Prostate gland (tissue), 2 donors: Measurements from ENCODE around the gene SIRT5. TPM values are rescaled to one million over a fixed set of nuclear protein-coding genes. Genes with fewer than 3 reads are reported as not detected.

Source experiments
- DNase-seq: peaks from one replicate; pipeline ENCODE4 v3.0.0-alpha.2; 2019; ENCODE audit warnings: low spot score
- H3K27ac ChIP-seq, 2 donors: fragments of 200-600 bp; sonication (generic); 2 replicates each; pipeline ENCODE4 v1.5.1; 2017 to 2019
- H3K27me3 ChIP-seq: fragments of 200-600 bp; sonication (generic); replicated peaks from 2 replicates; pipeline ENCODE4 v1.5.1; 2019; ENCODE audit not compliant: insufficient read depth
- H3K36me3 ChIP-seq, 2 donors: fragments of 200-600 bp; sonication (generic); 1 replicate in 1 of 2; 2 replicates in 1 of 2; pipeline versions ENCODE4 v1.5.1 to v1.8.1; 2017 to 2019
- H3K4me1 ChIP-seq: fragments of 200-600 bp; sonication (generic); replicated peaks from 2 replicates; pipeline ENCODE4 v1.5.1; 2019
- H3K4me3 ChIP-seq, 2 donors: fragments of 200-600 bp; sonication (generic); 2 replicates each; pipeline ENCODE4 v1.5.1; 2017 to 2019
- H3K9me3 ChIP-seq: fragments of 200-600 bp; sonication (generic); 2 replicates; pipeline ENCODE4 v1.5.1; 2017
- POLR2A ChIP-seq: fragments of 450-650 bp; IDR thresholded peaks from one replicate; pipeline ENCODE4 v1.6.1; 2016; ENCODE audit warnings: antibody characterized with exemption, mild to moderate bottlenecking
- POLR2AphosphoS5 ChIP-seq: sonication (generic); formaldehyde crosslinking; IDR thresholded peaks from one replicate; pipeline ENCODE4 v1.6.1; 2017; ENCODE audit warnings: antibody characterized with exemption
- WGBS: methylation state at CpG from one replicate; pipeline ENCODE4 v1.1.5; 2018; 5-methylcytosine and 5-hydroxymethylcytosine counted together
- intact Hi-C: fragments of 100-400 bp; cut with DNase I; formaldehyde crosslinking; loops from one replicate; pipeline ENCODE4 v1.14.2; 2022
- total RNA-seq, 2 donors: library from RNA; depleted of rRNA; stranded (reverse); fragments of >200 nt; gene quantifications; one replicate each; pipeline ENCODE4 v1.1.0, GENCODE V29; 2016
- TF ChIP-seq, protein P1 (sequence below), 4 experiments: fragments of 200-600 bp in 2 of 4; fragments of 450-650 bp in 2 of 4; sonication (generic) in 2 of 4; IDR thresholded peaks; 1 replicate in 3 of 4; 2 replicates in 1 of 4; pipeline ENCODE4 v1.5.1; 2016 to 2019; ENCODE audit warnings: antibody characterized with exemption in 4 of 4, mild to moderate bottlenecking in 2 of 4, moderate library complexity in 2 of 4

SIRT5 gene
- total RNA-seq, 2 donors from 2014 or later: 9.1 to 11.5 TPM

DNA sequence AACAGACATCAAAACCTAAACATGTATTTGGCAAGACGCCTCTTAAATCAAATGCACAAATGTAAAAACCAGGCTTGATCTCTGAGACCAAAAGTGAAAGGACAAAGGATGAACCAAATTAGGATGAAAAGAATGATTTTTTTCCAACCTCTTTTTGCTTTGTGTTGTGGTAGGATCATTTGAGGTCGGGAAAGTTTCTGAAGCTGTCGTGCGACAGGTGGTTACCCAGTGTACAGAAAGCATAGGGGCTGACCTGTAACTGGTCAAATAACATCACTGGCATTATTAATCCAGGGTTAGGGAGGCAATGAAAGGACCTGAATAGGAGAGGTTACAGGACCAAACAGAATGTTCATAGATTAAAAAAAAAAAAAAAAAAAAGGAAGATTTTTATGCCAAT is 22.7 kb downstream of the SIRT5 start:
- H3K27ac ChIP-seq: no peak overlapping the region
- H3K4me1 ChIP-seq: no peaks in the 10 kb centered on the region
- TF ChIP-seq, protein P1, sequence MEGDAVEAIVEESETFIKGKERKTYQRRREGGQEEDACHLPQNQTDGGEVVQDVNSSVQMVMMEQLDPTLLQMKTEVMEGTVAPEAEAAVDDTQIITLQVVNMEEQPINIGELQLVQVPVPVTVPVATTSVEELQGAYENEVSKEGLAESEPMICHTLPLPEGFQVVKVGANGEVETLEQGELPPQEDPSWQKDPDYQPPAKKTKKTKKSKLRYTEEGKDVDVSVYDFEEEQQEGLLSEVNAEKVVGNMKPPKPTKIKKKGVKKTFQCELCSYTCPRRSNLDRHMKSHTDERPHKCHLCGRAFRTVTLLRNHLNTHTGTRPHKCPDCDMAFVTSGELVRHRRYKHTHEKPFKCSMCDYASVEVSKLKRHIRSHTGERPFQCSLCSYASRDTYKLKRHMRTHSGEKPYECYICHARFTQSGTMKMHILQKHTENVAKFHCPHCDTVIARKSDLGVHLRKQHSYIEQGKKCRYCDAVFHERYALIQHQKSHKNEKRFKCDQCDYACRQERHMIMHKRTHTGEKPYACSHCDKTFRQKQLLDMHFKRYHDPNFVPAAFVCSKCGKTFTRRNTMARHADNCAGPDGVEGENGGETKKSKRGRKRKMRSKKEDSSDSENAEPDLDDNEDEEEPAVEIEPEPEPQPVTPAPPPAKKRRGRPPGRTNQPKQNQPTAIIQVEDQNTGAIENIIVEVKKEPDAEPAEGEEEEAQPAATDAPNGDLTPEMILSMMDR (IDR thresholded peaks at IDR 0.05): no peak
- no peak for TF ChIP-seq POLR2AphosphoS5
- TF ChIP-seq POLR2A: no peak
- WGBS: 93% methylated on average over 4 of the region's 4 CpGs
- intact Hi-C loops: no loop called here
- H3K36me3 ChIP-seq: peaks cover 0 to 3% of the 10 kb centered on the region in 2 donors
- no peaks in the 10 kb centered on the region for H3K27me3 ChIP-seq
- H3K9me3 ChIP-seq: no peaks in the 10 kb centered on the region
- no peak overlapping the region for H3K4me3 ChIP-seq
- DNase-seq: no peak

- no peak for DNase-seq
- H3K4me3 ChIP-seq: no peak overlapping the region
- WGBS: 86% methylated on average over 6 of the region's 6 CpGs
- H3K9me3 ChIP-seq: no peaks in the 10 kb centered on the region
- TF ChIP-seq, protein P1 (IDR thresholded peaks at IDR 0.05): no peak
- TF ChIP-seq POLR2AphosphoS5: no peak
- no peak for TF ChIP-seq POLR2A
- no peaks in the 10 kb centered on the region for H3K27me3 ChIP-seq
- intact Hi-C loops: no loop called here
- H3K27ac ChIP-seq: no peak overlapping the region
- peaks cover 0 to 3% of the 10 kb centered on the region in 2 donors for H3K36me3 ChIP-seq
- no peaks in the 10 kb centered on the region for H3K4me1 ChIP-seq
These were observed 25.6 kb downstream of the SIRT5 start for GRCh38 chr6:13600036-13600435.

GRCh38 chr6:13604135-13604534 is 29.7 kb downstream of the SIRT5 start:
- 90% methylated on average over 4 of the region's 4 CpGs for WGBS
- H3K9me3 ChIP-seq: no peaks in the 10 kb centered on the region
- no peak overlapping the region for H3K27ac ChIP-seq
- no peaks in the 10 kb centered on the region for H3K4me1 ChIP-seq
- TF ChIP-seq POLR2AphosphoS5 (no peak), POLR2A (no peak)
- TF ChIP-seq, protein P1 (IDR thresholded peaks at IDR 0.05): no peak
- H3K27me3 ChIP-seq: no peaks in the 10 kb centered on the region
- DNase-seq: no peak
- no peaks in the 10 kb centered on the region for H3K36me3 ChIP-seq
- intact Hi-C loops: no loop called here
- no peak overlapping the region for H3K4me3 ChIP-seq

DNA sequence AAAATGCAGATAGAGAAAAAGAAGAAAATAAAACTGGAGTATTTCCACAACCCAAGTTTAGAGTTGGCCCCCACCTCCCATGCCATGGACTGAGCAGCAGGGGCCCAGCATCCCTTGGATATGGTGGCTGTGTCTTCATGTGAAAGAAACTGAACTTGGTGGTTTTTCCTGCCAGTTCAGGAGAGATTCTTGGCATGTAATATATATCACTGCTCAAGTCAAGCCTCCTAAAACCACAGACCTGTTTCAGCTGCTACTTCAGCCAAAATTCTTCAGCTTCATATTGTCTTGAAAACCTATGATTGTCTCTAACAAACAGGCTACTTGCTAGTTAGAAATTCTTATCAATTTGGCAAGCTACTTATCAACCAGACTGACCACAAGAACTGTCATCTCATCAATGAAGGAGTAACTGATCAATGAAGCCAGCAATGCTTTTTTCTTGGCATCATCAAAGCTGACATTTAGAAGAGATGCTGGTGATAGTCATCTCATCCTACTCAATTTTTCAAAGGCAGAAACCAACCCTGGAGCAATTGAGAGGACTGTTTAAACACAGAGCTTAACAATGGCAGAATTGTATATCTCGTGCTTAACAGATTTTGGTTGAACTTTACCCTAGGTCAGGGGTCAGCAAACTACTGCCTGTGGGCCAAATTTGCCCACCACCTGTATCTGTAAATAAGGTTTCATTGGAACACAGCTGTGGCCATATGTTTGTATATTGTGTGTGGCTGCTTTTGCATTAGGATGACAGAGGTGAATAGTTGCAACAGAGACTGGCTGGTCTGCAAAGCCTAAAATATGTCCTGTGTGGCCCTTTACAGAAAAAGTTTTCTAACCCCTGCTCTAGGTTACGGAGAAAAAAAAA is 30.4 kb downstream of the SIRT5 start:
- 67% methylated on average over 2 of the region's 2 CpGs for WGBS
- H3K27ac ChIP-seq: no peak overlapping the region

More for the DNA sequence above, 30.4 kb downstream of the SIRT5 start:
- Histone ChIP-seq H3K4me3 (no peak overlapping the region), H3K27me3 (no peaks in the 10 kb centered on the region), H3K36me3 (no peaks in the 10 kb centered on the region), H3K9me3 (no peaks in the 10 kb centered on the region), H3K4me1 (no peaks in the 10 kb centered on the region)
- TF ChIP-seq POLR2AphosphoS5 (no peak), POLR2A (no peak)
- TF ChIP-seq, protein P1 (IDR thresholded peaks at IDR 0.05): no peak
- intact Hi-C loops: no loop called here
- DNase-seq: no peak
